Psoas muscle (tissue), 8 donors: ENCODE results near the gene KLRC2. TPM values are rescaled to one million over a fixed set of nuclear protein-coding genes. Genes with fewer than 3 reads are reported as not detected.

Experiments used
- ATAC-seq, 4 donors: fragments of 200-7000 bp; cut with Tn5 transposase; one replicate each; pipeline ENCODE4 v1.9.1; 2020; ENCODE audit warnings: moderate library complexity in 3 of 4, mild to moderate bottlenecking in 2 of 4
- DNase-seq, 2 donors: peaks; one replicate each; pipeline ENCODE4 v3.0.0-alpha.2; 2020
- H3K27ac ChIP-seq: fragments of 200-600 bp; one replicate; pipeline ENCODE4 v1.8.0; 2022
- H3K27me3 ChIP-seq, 3 donors: fragments of 200-600 bp in 1 of 3; one replicate each; pipeline versions ENCODE4 v1.6.1 to v1.8.0; 2013 to 2022; ENCODE audit warnings: low read length in 2 of 3, mild to moderate bottlenecking in 2 of 3, moderate library complexity in 1 of 3; ENCODE audit not compliant: insufficient read depth in 3 of 3
- H3K36me3 ChIP-seq, 2 donors: fragments of 200-600 bp in 1 of 2; one replicate each; pipeline versions ENCODE4 v1.6.1 to v1.8.0; 2013 to 2022; ENCODE audit warnings: low read depth in 1 of 2, mild to moderate bottlenecking in 1 of 2, moderate library complexity in 1 of 2; ENCODE audit not compliant: insufficient read depth in 1 of 2
- H3K4me1 ChIP-seq: fragments of 200-600 bp; one replicate; pipeline ENCODE4 v1.8.0; 2022
- H3K4me3 ChIP-seq: fragments of 200-600 bp; one replicate; pipeline ENCODE4 v1.8.0; 2022; ENCODE audit warnings: mild to moderate bottlenecking
- H3K9me3 ChIP-seq: fragments of 200-600 bp; one replicate; pipeline ENCODE4 v1.8.0; 2022
- WGBS, 3 donors: extraction: QIAGEN DNeasy Blood & Tissue Kit; methylation state at CpG; one replicate each; pipeline versions ENCODE4 v1.1.6 to v1.1.7; 2013; 5-methylcytosine and 5-hydroxymethylcytosine counted together
- intact Hi-C, 2 donors: fragments of 100-400 bp; cut with DNase I; formaldehyde crosslinking; loops; one replicate each; pipeline versions ENCODE4 v1.11.0 to v1.14.2; 2022
- polyA plus RNA-seq, 3 donors: library from polyadenylated mRNA; stranded (reverse); fragments of 200-250 nt; gene quantifications; one replicate each; pipeline ENCODE4 v1.2.3, GENCODE V29; 2013
- total RNA-seq, 4 donors: library from RNA; stranded (reverse); fragmentation: NEBNext Ultra II Directional in 2 of 4; extraction: Animal tissue kit (Norgen Biotek cat#: 25700) in 2 of 4; gene quantifications; one replicate each; pipeline versions ENCODE4 v1.2.1 to v1.2.4, GENCODE V29; 2021 to 2023
- TF ChIP-seq, protein P1 (sequence below): fragments of 200-600 bp; IDR thresholded peaks from one replicate; pipeline ENCODE4 v1.8.0; 2022; ENCODE audit warnings: antibody characterized with exemption
- donor health status: healthy with polysubstance abuse.
- donor health status: DM: no; HTN: no; CAD: no; lungs with moderate emphysema.
- donor health status: Bipolar disorder and iron deficiency.
- donor health status: healthy.
- donor health status: DM: yes; HTN: yes; CAD: no.
- donor health status: DM: no; HTN: no; CAD: no.
- donor health status: DM: no; HTN: no; CAD: no.
- donor health status: DM: yes; HTN: yes; CAD: no.

Gene KLRC2
- total and polyA plus RNA-seq, 7 donors, result not detected

DNA sequence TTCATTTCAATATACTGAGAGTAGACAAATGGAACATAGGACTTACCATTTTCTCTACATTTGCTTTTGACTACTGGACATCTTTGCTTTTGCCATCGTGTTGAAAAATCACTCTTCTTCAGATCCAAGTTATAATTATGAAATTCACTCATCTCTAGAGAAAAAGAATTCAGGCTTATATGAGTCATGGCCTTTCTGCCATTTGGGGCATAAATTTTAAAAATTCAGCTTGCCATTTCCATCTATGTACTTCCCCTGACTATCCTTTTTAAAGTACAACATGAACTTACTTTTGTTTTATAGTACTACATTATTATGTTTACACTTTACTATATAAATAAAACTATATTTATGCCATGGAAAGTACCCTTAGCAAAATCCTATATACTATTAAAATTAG is 49.0 kb downstream of the KLRC2 start:
- Histone ChIP-seq H3K9me3 (peaks cover 5% of the 10 kb centered on the region), H3K27ac (no peak overlapping the region), H3K27me3 (no peaks in the 10 kb centered on the region), H3K4me3 (no peak overlapping the region), H3K36me3 (no peaks in the 10 kb centered on the region), H3K4me1 (no peaks in the 10 kb centered on the region)
- 31 to 50% (median 38%) methylated on average over 1 of the region's 1 CpG for WGBS, 3 donors
- DNase-seq (no peak), ATAC-seq (no peak)
- TF ChIP-seq, protein P1, sequence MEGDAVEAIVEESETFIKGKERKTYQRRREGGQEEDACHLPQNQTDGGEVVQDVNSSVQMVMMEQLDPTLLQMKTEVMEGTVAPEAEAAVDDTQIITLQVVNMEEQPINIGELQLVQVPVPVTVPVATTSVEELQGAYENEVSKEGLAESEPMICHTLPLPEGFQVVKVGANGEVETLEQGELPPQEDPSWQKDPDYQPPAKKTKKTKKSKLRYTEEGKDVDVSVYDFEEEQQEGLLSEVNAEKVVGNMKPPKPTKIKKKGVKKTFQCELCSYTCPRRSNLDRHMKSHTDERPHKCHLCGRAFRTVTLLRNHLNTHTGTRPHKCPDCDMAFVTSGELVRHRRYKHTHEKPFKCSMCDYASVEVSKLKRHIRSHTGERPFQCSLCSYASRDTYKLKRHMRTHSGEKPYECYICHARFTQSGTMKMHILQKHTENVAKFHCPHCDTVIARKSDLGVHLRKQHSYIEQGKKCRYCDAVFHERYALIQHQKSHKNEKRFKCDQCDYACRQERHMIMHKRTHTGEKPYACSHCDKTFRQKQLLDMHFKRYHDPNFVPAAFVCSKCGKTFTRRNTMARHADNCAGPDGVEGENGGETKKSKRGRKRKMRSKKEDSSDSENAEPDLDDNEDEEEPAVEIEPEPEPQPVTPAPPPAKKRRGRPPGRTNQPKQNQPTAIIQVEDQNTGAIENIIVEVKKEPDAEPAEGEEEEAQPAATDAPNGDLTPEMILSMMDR, result no peak
- intact Hi-C loops, result no loop called here

DNA sequence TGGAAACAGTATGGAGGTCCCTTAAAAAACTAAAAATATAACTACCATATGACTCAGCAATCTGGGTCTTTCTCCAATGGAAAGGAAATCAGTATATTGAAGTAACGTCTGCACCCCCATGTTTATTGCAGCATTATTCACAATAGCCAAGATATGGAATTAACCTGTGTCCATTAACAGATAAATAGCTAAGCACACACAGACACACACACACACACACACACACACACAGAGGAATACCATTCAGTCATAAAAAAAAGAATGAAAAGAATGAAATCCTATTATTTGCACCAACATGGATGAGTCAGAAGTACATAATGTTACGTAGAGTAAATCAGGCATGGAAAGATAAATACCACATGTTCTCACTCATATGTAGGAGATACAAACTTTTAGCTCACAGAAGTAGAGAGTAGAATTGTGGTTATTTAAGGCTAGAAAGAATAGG is 50.6 kb downstream of the KLRC2 start:
- H3K4me1 ChIP-seq, result no peaks in the 10 kb centered on the region
- H3K27ac ChIP-seq, result no peak overlapping the region
- TF ChIP-seq, protein P1, result no peak
- H3K36me3 ChIP-seq, result no peaks in the 10 kb centered on the region
- WGBS, 3 donors, result 55 to 71% (median 57%) methylated on average over 2 of the region's 2 CpGs
- no peak overlapping the region for H3K4me3 ChIP-seq
- intact Hi-C loops, result no loop called here
- H3K9me3 ChIP-seq, result peaks cover 5% of the 10 kb centered on the region
- no peaks in the 10 kb centered on the region for H3K27me3 ChIP-seq
- DNase-seq (no peak), ATAC-seq (no peak)

DNA sequence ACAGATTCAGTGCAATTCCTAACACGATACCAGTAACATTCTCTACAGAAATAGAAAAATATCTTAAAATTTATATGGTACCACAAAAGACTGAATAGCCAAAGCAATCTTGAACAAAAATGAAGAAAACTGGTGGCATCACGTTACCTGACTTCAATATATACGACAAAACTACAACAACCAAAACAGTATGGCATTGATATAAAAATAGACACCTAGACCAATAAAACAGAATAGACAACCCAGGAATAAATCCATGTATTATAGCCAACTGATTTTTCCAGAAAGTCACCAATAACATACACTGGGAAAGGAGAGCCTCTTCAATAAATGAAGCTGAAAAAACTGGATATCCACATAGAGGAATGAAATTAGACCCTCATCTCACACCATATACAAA is 51.6 kb downstream of the KLRC2 start:
- Histone ChIP-seq H3K27me3 (no peaks in the 10 kb centered on the region), H3K36me3 (no peaks in the 10 kb centered on the region), H3K9me3 (peaks cover 5% of the 10 kb centered on the region), H3K4me1 (no peaks in the 10 kb centered on the region), H3K4me3 (no peak overlapping the region), H3K27ac (no peak overlapping the region)
- intact Hi-C loops, result no loop called here
- ATAC-seq (no peak), DNase-seq (no peak)
- TF ChIP-seq, protein P1, result no peak
- 87 to 93% (median 88%) methylated on average over 3 of the region's 3 CpGs for WGBS, 3 donors

DNA sequence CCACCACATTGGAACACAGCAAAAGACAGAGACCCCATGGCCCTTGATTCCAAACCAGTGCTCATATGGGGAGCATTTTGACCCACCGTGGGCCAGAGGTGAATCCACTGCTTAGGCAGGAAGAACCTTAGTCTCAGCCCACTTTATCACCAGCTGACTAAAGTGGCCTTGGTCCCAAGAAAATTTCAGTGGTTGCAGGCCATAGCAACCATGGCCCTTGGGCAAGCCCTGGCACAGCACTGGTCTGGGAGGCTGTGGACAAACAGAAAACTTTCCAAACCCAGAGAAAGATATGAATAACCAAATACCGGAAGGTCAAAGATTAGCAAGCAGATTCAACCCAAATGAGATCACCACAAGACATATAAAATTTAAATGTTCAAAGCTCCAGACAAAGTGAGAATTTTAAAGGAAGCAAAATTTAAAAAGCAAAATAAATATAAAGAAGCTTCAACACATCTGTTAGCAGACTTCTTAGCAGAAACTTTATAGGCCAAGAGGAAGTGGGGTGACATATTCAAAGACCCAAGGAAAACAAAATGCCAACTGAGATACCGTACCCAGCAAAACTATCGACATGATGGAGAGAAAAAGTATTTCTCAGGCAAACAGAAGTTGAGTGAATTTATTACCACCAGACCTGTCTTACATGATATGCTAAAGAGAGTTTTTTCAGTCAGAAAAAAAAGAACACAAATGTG is 53.7 kb downstream of the KLRC2 start:
- Histone ChIP-seq H3K27ac (no peak overlapping the region), H3K4me3 (no peak overlapping the region), H3K4me1 (no peaks in the 10 kb centered on the region), H3K9me3 (peaks cover 5% of the 10 kb centered on the region), H3K27me3 (no peaks in the 10 kb centered on the region), H3K36me3 (no peaks in the 10 kb centered on the region)
- DNase-seq (no peak), ATAC-seq (no peak)
- intact Hi-C loops, result no loop called here
- TF ChIP-seq, protein P1, result no peak
- WGBS, 3 donors, result 86 to 94% (median 90%) methylated on average over 4 of the region's 4 CpGs

Other genes starting within 250 kb of the KLRC2 start
- gene GABARAPL1, start 223.1 kb downstream of the KLRC2 start, total RNA-seq, result 100 to 1,000 TPM; 124 to 255 (median 218) TPM
- 100 to 1,000 TPM in 2 of 3 donors, 10 to 100 TPM in 1; 36.1 to 268 (median 194) TPM for gene GABARAPL1, start 223.1 kb downstream of the KLRC2 start, polyA plus RNA-seq
- gene KLRD1, start 128.1 kb downstream of the KLRC2 start, total RNA-seq, result 1 to 10 TPM in 1 of 4 donors, under 1 TPM in 3; 0.17 to 1.1 (median 0.49) TPM
- under 1 TPM; 0.03 to 0.30 (median 0.13) TPM for gene KLRD1, start 128.1 kb downstream of the KLRC2 start, polyA plus RNA-seq
- gene KLRK1, start 46.0 kb downstream of the KLRC2 start, total RNA-seq, result under 1 TPM in 3 of 4 donors, not detected in 1; 0.28 to 0.47 (median 0.34) TPM
- under 1 TPM; 0.09 to 0.55 (median 0.25) TPM for gene KLRK1, start 46.0 kb downstream of the KLRC2 start, polyA plus RNA-seq
- not detected for gene KLRC4, start 26.3 kb downstream of the KLRC2 start, total RNA-seq
- gene KLRC4, start 26.3 kb downstream of the KLRC2 start, polyA plus RNA-seq, result under 1 TPM in 1 of 3 donors, not detected in 2; 0.23 TPM
- not detected for gene KLRC3, start 15.4 kb downstream of the KLRC2 start, total RNA-seq
- gene KLRC3, start 15.4 kb downstream of the KLRC2 start, polyA plus RNA-seq, result not detected
- under 1 TPM in 1 of 4 donors, not detected in 3; 0.40 TPM for gene KLRC1, start 17.4 kb upstream of the KLRC2 start, total RNA-seq
- under 1 TPM; 0.05 to 0.14 (median 0.06) TPM for gene KLRC1, start 17.4 kb upstream of the KLRC2 start, polyA plus RNA-seq
- gene EIF2S3B, start 69.9 kb upstream of the KLRC2 start, total RNA-seq, result 1 to 10 TPM in 1 of 4 donors, under 1 TPM in 3; 0.20 to 1.1 (median 0.31) TPM
- 1 to 10 TPM in 1 of 3 donors, under 1 TPM in 2; 0.37 to 2.6 (median 0.40) TPM for gene EIF2S3B, start 69.9 kb upstream of the KLRC2 start, polyA plus RNA-seq
- 1 to 10 TPM; 4.0 to 8.5 (median 6.4) TPM for gene MAGOHB, start 177.6 kb upstream of the KLRC2 start, total RNA-seq
- gene MAGOHB, start 177.6 kb upstream of the KLRC2 start, polyA plus RNA-seq, result 1 to 10 TPM; 7.2 to 9.7 (median 8.9) TPM
- under 1 TPM in 3 of 4 donors, not detected in 1; 0.06 to 0.18 (median 0.09) TPM for gene STYK1, start 238.0 kb upstream of the KLRC2 start, total RNA-seq
- gene STYK1, start 238.0 kb upstream of the KLRC2 start, polyA plus RNA-seq, result under 1 TPM in 2 of 3 donors, not detected in 1; 0.03 to 0.29 TPM